Measurements from ENCODE around the gene CDC42EP4. TPM values are rescaled to one million over a fixed set of nuclear protein-coding genes. Genes with fewer than 3 reads are reported as not detected.

CDC42EP4 gene
- total and polyA plus RNA-seq, 9 of the 15 experiments (the other 6 are each of a cell fraction or from before 2014, with no cell fraction given), result 0.65 to 20.8 (median 12.3) TPM

GRCh38 chr17:73261617-73261951 is 50.2 kb downstream of the CDC42EP4 start, which contains the start of gene CPSF4L (continued):
- TF ChIP-seq, protein P1, sequence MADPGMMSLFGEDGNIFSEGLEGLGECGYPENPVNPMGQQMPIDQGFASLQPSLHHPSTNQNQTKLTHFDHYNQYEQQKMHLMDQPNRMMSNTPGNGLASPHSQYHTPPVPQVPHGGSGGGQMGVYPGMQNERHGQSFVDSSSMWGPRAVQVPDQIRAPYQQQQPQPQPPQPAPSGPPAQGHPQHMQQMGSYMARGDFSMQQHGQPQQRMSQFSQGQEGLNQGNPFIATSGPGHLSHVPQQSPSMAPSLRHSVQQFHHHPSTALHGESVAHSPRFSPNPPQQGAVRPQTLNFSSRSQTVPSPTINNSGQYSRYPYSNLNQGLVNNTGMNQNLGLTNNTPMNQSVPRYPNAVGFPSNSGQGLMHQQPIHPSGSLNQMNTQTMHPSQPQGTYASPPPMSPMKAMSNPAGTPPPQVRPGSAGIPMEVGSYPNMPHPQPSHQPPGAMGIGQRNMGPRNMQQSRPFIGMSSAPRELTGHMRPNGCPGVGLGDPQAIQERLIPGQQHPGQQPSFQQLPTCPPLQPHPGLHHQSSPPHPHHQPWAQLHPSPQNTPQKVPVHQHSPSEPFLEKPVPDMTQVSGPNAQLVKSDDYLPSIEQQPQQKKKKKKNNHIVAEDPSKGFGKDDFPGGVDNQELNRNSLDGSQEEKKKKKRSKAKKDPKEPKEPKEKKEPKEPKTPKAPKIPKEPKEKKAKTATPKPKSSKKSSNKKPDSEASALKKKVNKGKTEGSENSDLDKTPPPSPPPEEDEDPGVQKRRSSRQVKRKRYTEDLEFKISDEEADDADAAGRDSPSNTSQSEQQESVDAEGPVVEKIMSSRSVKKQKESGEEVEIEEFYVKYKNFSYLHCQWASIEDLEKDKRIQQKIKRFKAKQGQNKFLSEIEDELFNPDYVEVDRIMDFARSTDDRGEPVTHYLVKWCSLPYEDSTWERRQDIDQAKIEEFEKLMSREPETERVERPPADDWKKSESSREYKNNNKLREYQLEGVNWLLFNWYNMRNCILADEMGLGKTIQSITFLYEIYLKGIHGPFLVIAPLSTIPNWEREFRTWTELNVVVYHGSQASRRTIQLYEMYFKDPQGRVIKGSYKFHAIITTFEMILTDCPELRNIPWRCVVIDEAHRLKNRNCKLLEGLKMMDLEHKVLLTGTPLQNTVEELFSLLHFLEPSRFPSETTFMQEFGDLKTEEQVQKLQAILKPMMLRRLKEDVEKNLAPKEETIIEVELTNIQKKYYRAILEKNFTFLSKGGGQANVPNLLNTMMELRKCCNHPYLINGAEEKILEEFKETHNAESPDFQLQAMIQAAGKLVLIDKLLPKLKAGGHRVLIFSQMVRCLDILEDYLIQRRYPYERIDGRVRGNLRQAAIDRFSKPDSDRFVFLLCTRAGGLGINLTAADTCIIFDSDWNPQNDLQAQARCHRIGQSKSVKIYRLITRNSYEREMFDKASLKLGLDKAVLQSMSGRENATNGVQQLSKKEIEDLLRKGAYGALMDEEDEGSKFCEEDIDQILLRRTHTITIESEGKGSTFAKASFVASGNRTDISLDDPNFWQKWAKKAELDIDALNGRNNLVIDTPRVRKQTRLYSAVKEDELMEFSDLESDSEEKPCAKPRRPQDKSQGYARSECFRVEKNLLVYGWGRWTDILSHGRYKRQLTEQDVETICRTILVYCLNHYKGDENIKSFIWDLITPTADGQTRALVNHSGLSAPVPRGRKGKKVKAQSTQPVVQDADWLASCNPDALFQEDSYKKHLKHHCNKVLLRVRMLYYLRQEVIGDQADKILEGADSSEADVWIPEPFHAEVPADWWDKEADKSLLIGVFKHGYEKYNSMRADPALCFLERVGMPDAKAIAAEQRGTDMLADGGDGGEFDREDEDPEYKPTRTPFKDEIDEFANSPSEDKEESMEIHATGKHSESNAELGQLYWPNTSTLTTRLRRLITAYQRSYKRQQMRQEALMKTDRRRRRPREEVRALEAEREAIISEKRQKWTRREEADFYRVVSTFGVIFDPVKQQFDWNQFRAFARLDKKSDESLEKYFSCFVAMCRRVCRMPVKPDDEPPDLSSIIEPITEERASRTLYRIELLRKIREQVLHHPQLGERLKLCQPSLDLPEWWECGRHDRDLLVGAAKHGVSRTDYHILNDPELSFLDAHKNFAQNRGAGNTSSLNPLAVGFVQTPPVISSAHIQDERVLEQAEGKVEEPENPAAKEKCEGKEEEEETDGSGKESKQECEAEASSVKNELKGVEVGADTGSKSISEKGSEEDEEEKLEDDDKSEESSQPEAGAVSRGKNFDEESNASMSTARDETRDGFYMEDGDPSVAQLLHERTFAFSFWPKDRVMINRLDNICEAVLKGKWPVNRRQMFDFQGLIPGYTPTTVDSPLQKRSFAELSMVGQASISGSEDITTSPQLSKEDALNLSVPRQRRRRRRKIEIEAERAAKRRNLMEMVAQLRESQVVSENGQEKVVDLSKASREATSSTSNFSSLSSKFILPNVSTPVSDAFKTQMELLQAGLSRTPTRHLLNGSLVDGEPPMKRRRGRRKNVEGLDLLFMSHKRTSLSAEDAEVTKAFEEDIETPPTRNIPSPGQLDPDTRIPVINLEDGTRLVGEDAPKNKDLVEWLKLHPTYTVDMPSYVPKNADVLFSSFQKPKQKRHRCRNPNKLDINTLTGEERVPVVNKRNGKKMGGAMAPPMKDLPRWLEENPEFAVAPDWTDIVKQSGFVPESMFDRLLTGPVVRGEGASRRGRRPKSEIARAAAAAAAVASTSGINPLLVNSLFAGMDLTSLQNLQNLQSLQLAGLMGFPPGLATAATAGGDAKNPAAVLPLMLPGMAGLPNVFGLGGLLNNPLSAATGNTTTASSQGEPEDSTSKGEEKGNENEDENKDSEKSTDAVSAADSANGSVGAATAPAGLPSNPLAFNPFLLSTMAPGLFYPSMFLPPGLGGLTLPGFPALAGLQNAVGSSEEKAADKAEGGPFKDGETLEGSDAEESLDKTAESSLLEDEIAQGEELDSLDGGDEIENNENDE (IDR thresholded peaks at IDR 0.05; ENCODE audit: low read depth, low read length), result no peak
- no peak for TF ChIP-seq ZNF764 (CRISPR knock-in tag; IDR thresholded peaks at IDR 0.05; ENCODE audit: low read depth)
- no peak for TF ChIP-seq MEIS2 (IDR thresholded peaks at IDR 0.05; ENCODE audit: partially characterized antibody)
- TF ChIP-seq SMARCC2 (IDR thresholded peaks at IDR 0.05; ENCODE audit: low read depth), result no peak
- no peak for TF ChIP-seq IFI16 (CRISPR knock-in tag; IDR thresholded peaks at IDR 0.05)
- no peak for TF ChIP-seq RFX1 (IDR thresholded peaks at IDR 0.05)
- no peak for TF ChIP-seq CBX1 (IDR thresholded peaks at IDR 0.05; ENCODE audit: low read depth)
- TF ChIP-seq FOXM1 (IDR thresholded peaks at IDR 0.05; ENCODE audit: low read depth), result no peak
- TF ChIP-seq FOXM1 (CRISPR knock-in tag; IDR thresholded peaks at IDR 0.05; ENCODE audit: low read depth), result no peak
